ENCODE data around the gene CYFIP1. TPM values are rescaled to one million over a fixed set of nuclear protein-coding genes. Genes with fewer than 3 reads are reported as not detected.

Gene CYFIP1
- polyA plus RNA-seq, 1 donor from 2014 or later, result 9.3 TPM

- TF ChIP-seq EZH2 (IDR thresholded peaks at IDR 0.05; ENCODE audit: borderline replicate concordance, insufficient read depth, low read length, poor library complexity, severe bottlenecking) (no peak), RAD21 (conservative IDR thresholded peaks at IDR 0.05) (no peak), EP300 (conservative IDR thresholded peaks at IDR 0.05; ENCODE audit: poor library complexity, severe bottlenecking) (no peak), TAF1 (IDR thresholded peaks at IDR 0.05; ENCODE audit: low read depth) (no peak), POLR2AphosphoS5 (IDR thresholded peaks at IDR 0.05) (no peak), MXI1 (conservative IDR thresholded peaks at IDR 0.05; ENCODE audit: poor library complexity, severe bottlenecking) (no peak), SMC3 (conservative IDR thresholded peaks at IDR 0.05; ENCODE audit: poor library complexity) (no peak), CTCF (IDR thresholded peaks at IDR 0.05; ENCODE audit: poor library complexity, severe bottlenecking) (no peak)
- H2AFZ ChIP-seq (ENCODE audit: low read depth, low read length), result no peak overlapping the region
- H3K27ac ChIP-seq (ENCODE audit: low read length), result no peak overlapping the region
- no peaks in the 10 kb centered on the region for H3K9me2 ChIP-seq (ENCODE audit: insufficient read depth, low read length)
- no peak overlapping the region for H3K4me3 ChIP-seq (ENCODE audit: low read length)
- no peaks in the 10 kb centered on the region for H3F3A ChIP-seq (ENCODE audit: insufficient read depth, low read length, poor library complexity, severe bottlenecking)
- H3K27me3 ChIP-seq (ENCODE audit: insufficient read depth, low read depth, low read length), result no peaks in the 10 kb centered on the region
- H3K79me2 ChIP-seq (replicated peaks; ENCODE audit: insufficient read depth, low read length), result no peaks in the 10 kb centered on the region
- H3K4me2 ChIP-seq (ENCODE audit: low read length), result no peak overlapping the region
- no peaks in the 10 kb centered on the region for H4K20me1 ChIP-seq (ENCODE audit: insufficient read depth)
- no peak overlapping the region for H3K9ac ChIP-seq (ENCODE audit: low read length)
- H3K9me3 ChIP-seq (ENCODE audit: low read length), result no peaks in the 10 kb centered on the region
- no peaks in the 10 kb centered on the region for H3K36me3 ChIP-seq (ENCODE audit: insufficient read depth, low read length)
Observed at GRCh38 chr15:22949074-22949547, 31.1 kb downstream of the CYFIP1 start.

- Histone ChIP-seq H3K9me3 (ENCODE audit: low read length) (no peaks in the 10 kb centered on the region), H3K79me2 (replicated peaks; ENCODE audit: insufficient read depth, low read length) (no peaks in the 10 kb centered on the region), H3K36me3 (ENCODE audit: insufficient read depth, low read length) (no peaks in the 10 kb centered on the region), H3K4me2 (ENCODE audit: low read length) (no peak overlapping the region), H4K20me1 (ENCODE audit: insufficient read depth) (no peaks in the 10 kb centered on the region), H3K4me3 (ENCODE audit: low read length) (no peak overlapping the region), H3K27ac (ENCODE audit: low read length) (no peak overlapping the region), H3K27me3 (ENCODE audit: insufficient read depth, low read depth, low read length) (no peaks in the 10 kb centered on the region), H2AFZ (ENCODE audit: low read depth, low read length) (no peak overlapping the region), H3K9me2 (ENCODE audit: insufficient read depth, low read length) (no peaks in the 10 kb centered on the region), H3F3A (ENCODE audit: insufficient read depth, low read length, poor library complexity, severe bottlenecking) (no peaks in the 10 kb centered on the region), H3K9ac (ENCODE audit: low read length) (no peak overlapping the region)
- TF ChIP-seq TAF1 (IDR thresholded peaks at IDR 0.05; ENCODE audit: low read depth), result no peak
- TF ChIP-seq MXI1 (conservative IDR thresholded peaks at IDR 0.05; ENCODE audit: poor library complexity, severe bottlenecking), result no peak
- TF ChIP-seq RAD21 (conservative IDR thresholded peaks at IDR 0.05), result no peak
- TF ChIP-seq CTCF (IDR thresholded peaks at IDR 0.05; ENCODE audit: poor library complexity, severe bottlenecking), result no peak
- no peak for TF ChIP-seq SMC3 (conservative IDR thresholded peaks at IDR 0.05; ENCODE audit: poor library complexity)
- no peak for TF ChIP-seq POLR2AphosphoS5 (IDR thresholded peaks at IDR 0.05)
- no peak for TF ChIP-seq EP300 (conservative IDR thresholded peaks at IDR 0.05; ENCODE audit: poor library complexity, severe bottlenecking)
- TF ChIP-seq EZH2 (IDR thresholded peaks at IDR 0.05; ENCODE audit: borderline replicate concordance, insufficient read depth, low read length, poor library complexity, severe bottlenecking), result no peak
- TF ChIP-seq REST (IDR thresholded peaks at IDR 0.05; ENCODE audit: borderline replicate concordance), result no peak
Observed at GRCh38 chr15:22948056-22948455, 32.1 kb downstream of the CYFIP1 start.

All from neural cell (in vitro differentiated cells).